Measurements from ENCODE around the gene CDCA5.

The CDCA5 gene

DNA sequence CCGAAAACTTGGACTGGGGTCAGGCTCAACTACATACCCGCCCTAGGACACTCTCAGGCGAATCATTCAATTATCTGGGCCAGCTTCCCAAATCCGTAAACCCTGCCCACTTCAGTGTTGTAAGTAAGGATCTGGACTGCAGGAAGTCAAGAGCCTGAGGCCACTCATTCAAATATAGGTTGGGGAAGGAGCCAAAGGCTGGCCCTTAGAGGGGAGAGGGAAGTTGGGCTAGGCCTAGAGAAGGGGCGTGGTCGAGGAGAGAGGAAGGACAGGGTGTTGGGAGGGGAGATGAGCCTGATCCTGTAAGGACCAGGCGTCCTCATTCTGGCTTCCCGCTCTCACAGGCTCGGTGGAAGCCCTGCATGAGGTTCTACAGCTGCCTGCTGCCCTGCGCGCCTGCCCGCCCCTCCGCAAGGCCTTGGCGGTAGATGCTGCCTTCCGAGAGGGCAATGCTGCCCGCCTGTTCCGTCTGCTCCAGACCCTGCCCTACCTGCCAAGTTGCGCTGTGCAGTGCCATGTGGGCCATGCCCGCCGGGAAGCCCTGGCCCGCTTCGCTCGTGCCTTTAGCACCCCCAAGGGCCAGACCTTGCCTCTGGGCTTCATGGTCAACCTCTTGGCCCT, 39.8 kb downstream of the CDCA5 start:
- peak; percentile 67 for DNase-seq (ENCODE audit: low read depth)

DNA sequence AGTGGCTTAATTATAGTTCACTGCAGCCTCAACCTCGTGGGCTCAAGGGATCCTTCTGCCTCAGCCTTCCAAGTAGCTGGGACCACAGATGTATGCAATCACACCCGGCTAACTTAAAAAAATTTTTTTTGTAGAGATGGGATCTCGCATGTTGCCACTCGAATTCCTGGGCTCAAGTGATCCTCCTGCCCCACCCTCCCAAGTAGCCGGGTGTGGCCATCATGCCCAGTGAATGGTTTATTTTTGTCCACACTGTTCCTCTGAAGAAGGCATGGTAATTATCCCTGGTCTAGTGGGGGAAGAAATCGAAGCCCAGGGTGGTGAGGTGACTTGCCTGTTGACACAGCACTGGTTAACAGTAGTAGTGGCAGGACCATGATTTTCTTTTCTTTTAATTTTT, 40.9 kb downstream of the CDCA5 start:
- DNase-seq (ENCODE audit: low read depth) = no peak

DNA sequence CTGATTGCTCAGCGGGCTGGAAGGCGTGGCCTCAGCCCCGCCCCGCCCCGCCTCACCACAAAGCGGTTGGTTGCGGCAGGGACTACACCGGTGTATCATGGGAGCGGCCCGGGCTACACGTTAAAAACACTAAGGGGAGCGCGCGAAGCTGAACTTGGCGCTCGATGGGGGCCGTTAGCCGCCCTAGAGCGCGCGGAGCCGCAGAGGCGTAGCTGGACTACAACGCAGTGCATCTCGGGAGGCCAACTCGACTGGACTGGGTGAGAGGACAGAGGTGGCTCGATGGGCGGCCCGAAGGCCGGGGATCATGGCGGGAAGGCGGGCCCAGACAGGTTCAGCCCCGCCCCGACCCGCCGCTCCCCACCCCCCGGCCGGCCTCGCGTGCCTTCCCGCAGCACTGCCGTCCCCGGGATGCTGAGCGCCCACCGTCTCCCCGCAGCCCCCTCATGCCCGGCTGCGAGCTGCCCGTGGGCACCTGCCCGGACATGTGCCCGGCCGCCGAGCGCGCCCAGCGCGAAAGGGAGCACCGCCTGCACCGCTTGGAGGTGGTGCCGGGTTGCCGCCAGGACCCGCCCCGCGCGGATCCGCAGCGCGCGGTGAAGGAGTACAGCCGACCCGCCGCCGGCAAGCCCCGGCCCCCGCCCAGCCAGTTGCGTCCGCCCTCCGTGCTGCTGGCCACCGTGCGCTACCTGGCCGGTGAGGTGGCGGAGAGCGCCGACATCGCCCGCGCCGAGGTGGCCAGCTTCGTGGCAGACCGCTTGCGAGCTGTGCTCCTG, 42.8 kb downstream of the CDCA5 start, which contains the start of gene SAC3D1:
Gene SAC3D1, plus strand, starts transcription at position 364 of the 776 bp plus-strand sequence. Its CDS starts 83 bp downstream, at position 447.
- DNase-seq (ENCODE audit: low read depth) = peak; percentile 85

DNA sequence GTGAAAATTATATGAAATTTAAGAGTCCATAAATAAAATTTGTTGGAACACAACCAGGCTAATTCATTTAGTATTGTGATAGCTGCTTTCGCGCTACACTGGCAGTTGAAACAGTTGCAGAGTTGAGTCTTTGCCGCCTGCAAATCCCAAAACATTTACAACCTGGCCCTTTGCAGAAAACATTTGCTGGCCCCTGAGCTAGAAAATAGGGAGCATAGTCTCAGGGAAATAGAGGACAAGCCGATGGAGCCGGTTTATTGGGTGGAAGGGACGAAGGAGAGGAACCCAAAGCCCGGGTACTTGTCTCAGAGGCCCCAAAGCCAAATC, 43.4 kb downstream of the CDCA5 start:
- no peak for DNase-seq (ENCODE audit: low read depth)

DNA sequence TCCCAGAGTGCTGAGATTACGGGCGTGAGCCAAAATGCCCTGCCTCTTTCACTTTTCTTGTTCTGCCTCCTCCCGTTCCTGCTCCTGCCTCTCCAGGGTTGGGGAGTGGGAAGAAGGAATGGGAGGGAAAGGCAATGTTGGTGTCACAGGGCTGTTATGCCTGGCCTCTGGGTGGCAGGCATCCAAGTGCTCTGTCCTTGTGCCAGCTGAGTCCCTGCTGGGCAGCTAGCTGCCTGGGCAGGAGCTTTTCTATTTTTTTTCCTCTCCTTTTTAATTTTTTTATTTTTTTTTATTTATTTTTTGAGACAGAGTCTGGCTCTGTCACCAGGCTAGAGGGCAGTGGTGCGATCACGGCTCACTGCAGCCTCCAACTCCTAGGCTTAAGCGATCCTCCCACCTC, 46.9 kb downstream of the CDCA5 start:
- no peak for DNase-seq (ENCODE audit: low read depth)

DNA sequence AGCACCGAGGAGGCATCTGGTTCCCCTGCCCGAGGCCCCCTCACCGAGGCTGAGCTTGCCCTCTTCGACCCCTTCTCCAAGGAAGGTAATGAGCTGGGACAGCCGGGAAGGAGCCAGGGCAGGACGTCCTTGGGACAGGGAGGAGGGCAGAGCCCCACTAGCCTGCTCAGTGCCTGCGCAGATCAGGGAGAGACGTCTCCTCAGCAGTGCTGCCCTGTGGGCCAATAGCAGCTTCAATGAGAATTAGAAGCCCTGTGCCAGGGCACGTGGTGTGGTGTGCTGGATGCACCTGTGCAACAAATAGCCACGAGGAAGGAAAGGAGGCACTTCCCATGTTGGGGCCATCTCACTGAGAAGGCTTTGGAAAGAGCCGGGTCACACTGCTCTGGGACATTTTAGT, 48.3 kb downstream of the CDCA5 start:
- DNase-seq (ENCODE audit: low read depth) = no peak

DNA sequence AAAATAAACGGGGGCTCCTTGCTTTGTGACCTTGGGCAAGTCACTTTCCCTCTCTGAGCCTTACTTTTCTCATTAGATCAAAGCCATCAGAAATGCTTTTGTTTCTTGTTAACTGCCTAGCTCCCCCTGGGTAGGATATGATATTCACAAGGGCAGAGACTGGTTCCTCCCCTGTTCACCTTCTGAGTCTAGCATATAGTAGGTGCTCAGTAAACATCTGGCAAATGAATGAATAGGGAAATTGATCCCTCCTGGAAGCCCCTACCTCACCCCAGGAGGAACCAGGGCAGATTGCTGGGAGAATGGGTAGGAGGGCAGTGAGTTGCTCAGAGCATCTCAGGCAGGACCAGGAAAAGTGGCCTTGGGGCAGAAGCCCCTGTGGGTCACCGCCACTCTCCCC, 49.4 kb downstream of the CDCA5 start:
- DNase-seq (ENCODE audit: low read depth) = no peak

DNA sequence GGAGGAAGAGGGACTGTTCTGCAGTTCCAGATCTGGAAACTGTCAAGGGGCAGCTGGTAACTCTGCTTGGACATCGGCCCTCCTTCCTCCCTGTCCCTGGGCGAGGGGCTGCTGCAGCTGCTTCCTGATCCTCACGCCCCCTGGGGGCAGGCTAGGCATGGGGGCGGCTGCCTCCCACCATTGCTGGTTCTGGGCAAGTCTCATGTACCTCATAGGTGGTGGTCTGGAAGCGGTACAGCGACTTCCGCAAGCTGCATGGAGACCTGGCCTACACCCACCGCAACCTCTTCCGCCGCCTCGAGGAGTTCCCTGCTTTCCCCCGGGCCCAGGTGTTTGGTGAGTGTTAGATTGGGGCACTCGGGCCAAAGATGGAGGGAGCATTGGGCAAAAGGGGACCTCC, 51.6 kb downstream of the CDCA5 start:
- DNase-seq (ENCODE audit: low read depth) = no peak
